RKO (cell line): ENCODE results near the gene ADD1.
"Not testable (repeated sequence)": the region's sequence is repeated elsewhere in the genome, so short reads cannot be mapped to it uniquely, and the experiment has no call there.

ENCODE experiments used
- DNase-seq: peaks from one replicate; pipeline ENCODE4 v3.0.0-alpha.2; 2016; ENCODE audit warnings: low spot score

ADD1 gene

DNA sequence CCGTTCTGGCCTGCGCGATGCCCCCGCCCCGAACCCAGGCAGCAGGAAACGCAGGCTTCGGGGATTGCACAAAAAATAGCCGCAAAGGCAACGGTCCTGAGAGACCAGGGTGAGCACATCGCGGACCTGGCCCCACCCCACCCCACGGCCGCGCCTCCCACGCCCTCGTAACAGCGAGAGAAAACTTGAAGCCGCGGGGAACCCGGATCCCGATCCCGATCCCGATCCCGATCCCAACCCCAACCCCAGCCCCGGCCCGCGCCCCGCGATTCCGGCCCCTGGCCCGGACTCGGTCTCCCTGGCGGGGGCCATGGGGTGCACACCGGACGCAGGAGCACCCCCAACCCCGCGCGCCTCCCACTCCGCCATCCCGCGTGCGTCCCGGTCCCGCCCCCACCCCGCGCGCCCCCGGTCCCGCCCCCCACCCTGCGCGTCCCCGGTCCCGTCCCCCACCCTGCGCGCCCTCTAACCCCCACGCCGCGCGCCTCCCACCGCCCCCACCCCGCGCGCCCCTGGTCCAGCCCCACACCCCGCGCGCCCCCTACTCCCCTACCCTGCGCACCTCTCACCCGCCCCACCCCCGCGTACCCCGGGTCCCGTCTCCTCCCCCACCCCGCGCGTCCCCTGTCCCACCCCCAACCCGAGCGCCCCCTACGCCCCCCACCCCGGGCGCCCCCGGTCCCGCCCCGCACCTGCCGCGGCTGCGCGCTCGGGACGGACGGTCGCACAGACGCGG is 90.6 kb downstream of the ADD1 start:
- peak; percentile 63 for DNase-seq

DNA sequence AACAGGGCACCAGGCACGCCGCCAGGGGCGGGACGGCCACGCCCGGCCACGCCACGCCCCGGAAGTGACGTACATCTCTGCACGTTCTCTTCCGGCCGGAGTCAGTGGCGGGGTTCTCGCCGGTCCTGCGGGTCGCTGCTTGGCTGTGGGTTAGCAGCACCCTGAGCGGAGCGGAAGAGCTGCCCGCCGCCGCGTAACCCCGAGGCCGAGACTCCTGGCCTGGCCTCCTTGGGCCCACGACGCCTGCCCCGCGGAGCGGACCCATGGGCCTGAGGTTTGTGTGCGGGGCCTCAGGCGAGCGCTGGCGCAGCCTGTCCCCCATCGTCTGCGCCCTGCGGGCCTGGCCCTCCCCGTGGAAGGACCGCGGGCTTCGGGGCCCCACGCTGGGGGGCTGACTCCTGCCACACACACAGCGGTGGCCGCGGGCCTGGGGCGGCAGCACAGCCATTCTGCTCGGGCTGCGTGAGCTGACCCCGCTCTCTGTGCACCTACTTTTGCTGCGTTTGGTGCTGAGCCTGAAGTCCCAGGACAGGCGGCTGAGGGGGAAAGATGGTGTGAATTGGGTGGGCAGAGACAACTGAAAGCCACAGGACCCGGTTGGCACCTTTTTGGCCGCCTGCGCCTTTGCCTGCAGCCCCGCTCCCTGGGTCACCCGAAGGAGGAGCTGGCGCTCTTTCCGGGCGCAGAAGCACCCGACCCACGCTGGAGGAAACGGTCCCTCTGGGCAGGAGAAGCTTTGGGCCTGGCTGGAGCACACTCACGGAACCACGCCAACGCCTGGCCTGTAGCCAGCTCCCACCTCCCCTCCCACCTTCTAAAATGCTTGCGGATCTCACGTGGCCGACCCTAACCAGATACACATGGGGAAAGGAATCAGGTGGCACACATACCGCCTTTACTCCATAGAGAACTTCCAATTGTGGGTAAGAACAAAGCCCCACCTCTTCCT is 91.4 kb downstream of the ADD1 start:
- DNase-seq = peak; percentile 95

DNA sequence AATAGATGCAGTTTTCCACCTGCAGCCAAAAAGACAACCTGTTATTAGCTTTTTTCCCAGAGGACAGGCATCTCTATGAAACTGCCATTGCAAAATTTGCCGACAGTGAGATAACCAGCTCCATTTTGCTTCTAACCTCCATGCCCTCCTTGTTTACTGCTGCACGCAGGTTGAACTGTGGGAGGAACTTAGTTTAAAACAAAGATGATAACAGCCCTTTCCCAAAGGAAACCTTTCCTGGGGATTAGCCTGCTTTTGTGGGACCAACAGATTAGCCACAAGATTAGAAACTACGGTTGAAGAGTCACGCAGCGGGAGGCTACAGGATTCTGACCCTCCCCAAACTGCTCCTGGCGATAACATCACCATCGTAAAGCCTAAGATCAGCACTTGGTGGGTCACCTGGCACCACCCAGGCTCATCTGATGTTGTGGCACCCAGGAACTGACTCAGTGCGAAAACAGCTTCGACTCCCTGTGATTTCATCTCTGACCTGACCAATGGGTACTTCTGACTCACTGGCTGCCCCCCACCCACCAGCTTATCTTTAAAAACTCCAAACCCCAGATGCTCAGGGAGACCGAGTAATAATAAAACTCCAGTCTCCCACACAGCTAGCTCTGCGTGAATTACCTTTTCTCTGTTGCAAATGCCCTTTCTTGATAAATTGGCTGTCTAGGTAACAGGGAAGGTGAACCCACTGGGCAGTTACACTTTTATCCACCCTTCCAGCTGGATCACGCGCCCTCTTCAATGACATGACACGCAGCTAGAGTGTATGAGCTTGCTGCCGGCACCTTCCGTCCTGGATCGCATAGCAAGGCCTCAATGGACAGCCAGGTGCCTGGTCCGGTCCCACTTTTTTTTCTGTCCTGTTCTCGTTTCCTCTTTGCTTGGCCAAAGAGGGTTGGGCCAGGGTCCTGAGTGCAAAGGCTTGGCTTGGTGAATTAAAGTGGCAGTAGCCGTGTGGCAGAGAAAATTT is 92.4 kb downstream of the ADD1 start:
- peak; percentile 99 for DNase-seq

DNA sequence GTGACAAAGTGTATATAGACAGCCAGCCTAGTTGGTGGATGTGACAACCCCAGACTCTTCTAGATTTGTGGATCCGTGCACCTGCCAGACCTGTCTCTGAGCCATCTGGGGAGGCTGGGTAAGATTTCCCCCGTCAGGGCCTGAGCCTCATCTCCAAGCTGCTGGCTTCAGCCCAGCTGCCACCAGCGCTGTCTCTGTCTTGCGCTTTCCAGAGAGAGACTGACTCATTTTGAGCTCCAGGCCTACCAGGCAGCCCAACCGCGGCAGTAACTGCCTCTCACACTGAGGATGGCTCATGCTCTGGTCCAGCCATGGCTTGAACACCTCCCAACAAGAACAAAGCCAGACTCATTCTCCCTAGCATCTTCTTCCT is 93.1 kb downstream of the ADD1 start:
- peak; percentile 92 for DNase-seq

DNA sequence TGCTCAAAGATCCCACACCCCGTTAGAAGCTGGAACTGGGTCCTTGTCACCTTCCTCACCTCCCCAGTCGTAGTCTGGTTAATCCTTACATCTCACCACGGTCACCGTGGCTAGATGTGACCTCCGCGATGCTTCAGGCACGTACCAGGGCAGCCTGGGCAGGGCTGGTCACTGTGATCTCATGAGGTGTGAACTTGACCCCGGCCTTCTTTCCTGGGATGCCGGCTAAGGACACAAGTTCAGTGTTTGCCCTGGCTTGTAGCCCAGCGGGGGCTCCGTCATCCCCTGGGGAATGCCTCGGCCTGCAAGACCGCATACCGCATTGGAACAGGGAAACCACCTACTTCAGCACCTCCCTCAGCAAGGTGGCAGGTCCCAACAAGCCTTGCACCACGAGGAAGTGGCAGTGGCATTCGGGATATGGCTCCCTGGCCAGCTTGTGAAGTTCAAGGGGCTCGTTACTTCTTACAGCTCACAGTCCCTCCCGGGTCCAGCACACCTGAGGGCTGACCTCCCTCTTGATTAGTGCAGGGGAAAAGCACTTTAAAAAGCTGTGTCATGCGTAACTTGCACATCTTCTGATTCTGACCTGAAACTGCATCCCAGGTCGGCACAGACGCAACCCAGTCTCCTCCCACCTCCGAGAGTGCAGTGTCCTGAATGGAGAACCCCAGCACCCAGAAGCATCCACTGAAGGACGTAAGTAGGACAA is 93.7 kb downstream of the ADD1 start:
- DNase-seq = no peak

DNA sequence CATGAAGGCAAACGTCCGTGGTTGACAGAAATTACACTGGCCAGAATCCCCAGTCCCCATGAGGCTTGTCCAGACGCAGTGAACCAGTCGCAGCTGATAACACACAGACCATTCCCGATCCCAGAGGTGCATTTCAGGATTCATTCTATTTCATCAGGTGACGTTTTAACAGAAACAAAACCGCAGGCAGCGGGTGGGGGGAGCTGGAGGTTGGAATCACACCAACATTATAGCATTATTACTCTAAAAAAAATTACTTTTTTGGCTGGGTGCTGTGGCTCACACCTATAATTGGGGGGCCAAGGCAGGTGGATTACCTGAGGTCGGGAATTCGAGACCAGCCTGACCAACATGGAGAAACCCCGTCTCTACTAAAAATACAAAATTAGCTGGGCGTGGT is 94.3 kb downstream of the ADD1 start:
- no peak for DNase-seq

DNA sequence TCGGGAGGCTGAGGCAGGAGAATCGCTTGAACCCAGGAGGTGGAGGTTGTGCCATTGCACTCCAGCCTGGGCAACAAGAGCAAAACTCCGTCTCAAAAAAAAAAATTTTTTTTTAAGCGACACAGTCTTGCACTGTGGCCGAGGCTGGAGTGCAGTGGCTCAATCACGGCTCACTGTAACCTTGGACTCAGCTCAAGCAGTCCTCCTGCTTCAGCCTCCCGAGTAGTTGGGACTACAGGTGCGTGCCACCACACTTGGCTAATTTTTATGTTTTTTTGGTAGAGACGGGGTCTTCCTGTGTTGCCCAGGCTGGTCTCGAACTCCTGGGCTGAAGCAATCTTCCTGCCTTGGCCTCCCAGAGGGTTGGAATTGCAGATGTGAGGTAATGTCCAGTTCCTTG is 94.8 kb downstream of the ADD1 start:
- DNase-seq = not testable (repeated sequence)

DNA sequence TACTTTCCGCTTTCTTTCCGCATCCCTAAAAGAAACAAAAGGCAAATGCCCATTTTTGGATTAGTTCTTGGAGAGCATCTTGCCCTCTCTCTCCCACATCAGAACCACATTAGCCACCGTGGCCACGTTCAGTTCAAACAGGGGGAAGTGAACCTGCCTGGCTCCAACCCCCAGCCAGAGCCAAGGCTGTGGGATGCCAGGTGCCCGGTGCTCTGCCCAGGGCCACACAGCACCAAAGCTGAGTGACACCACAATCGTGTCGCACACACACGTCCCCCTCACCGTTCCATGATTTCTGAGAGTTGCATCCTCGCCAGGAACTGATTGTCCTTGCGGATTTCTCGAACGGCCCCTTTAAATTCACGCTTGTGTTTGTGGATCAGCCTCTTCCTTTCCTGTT is 95.3 kb downstream of the ADD1 start:
- DNase-seq = no peak

DNA sequence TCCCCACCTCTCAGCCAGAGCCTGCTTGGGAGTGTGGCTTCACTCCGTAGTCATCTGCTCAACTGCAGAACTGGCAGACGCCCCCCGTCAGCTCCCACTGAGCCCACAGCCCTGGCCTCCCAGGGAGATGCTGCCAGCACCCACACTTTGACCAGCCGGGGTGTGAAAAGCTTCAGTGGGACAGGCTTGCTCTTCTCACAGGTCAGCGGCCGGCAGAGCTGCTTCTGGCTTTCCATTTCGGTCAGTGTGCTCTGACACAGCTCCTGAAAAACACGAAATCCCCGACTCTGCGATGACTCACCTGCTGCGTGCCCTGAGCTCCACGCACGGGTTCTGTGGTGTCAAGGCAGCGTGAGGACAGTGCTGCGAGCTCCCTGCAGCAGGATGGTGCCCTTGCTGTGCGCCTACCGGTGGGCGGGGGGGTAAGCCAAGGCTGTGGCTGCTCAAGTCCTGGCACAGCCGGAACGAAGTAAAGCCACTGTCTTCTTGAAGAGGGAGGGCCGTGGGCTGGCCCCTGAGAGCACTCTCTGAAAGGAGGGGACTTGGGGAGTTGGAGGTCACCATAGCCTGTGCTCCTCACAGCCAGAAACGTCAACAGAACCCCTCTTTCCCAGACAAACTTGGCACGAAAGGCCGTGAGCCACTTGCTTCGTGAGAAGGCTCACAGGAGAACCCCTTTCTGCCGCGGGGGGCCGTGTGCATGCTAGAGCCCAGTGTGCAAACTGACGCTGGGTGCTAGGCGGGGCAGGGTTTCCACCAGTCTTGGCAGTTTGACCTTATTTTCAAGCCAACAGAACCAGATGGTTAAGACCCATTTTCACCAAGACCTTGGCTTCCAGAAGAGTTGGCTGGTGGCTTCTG is 96.0 kb downstream of the ADD1 start:
- DNase-seq = no peak

DNA sequence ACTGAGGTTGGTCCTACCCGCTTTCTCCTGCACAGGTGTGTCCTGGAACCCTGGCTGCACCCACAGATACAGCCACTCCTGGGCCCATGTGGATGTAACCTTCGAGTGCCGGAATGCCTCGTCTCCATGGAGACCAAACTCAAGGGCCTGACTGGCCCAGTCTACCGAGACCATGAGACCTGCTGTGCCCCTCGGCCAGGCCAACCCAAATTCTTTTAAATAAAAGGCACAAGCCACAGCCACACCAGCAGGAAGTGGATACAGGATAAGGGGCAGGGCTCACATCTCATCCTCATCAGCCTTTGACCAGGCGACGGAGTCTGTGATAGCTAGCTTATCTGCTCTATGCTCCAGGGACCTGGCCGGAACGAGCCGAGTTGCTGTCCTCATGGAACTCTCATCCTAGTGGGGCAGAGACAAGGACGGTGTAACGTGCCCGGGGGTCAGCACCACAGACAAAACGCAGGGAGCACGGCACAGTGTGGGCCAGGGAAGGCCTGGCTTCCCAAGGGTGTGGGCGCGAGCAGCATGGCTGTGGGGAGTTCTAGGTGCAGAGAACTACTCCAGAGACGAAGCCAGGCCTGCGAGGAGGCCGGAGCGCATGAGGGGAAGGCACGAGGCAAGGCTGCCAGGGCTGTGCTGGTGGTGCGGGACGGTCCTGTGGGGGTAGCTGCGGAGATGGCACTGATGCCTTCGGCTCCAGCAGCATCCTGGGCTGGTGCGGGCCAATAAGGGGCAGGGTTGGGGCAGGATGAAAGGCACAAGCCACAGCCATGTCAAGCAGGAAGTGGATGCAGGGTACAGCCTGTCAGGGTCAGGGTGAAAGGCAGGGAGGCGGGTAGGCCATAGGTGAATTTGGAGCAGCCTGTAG is 96.9 kb downstream of the ADD1 start:
- no peak for DNase-seq

DNA sequence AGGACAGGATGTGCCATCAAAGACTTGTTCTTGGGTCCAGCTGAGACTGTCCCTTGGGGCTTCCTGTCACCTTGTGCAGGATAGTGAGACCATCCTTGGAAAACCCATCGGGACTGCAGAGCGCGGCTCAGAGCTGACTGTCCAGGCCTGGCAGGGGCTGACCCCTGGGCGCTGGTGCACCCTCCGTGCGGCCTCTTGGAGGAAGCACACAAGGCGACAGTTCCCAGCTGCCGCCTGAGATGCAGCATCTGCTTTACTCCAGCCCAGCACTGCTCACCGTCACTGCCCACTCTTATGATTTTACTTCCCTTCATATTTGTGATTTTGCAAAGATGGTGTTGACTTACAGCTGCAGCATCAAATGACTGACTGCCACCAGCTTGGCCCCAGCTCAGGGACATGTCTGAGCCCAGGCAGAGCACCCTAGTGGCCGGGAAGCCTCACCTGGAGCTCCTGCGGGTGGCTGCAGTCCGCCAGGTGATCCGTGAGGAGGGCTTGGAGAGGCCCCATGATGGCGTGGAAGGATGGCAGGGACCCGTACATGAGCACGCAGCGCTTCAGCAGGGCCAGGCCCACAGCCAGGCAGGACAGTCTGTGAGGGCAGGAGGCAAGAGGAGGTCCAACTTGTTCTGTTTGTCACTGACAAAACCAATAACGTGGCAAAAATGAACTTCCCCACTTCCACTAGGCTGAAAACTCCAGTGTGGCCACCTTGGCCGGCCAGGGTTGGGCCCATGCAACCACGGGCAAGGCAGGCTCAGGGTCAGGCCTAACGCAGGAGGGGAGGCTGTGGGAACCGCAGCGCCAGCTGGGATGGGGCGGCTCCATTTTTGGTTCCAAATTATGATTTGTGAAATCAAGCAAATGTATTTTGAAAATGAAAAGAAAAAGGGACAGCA is 97.7 kb downstream of the ADD1 start:
- no peak for DNase-seq

DNA sequence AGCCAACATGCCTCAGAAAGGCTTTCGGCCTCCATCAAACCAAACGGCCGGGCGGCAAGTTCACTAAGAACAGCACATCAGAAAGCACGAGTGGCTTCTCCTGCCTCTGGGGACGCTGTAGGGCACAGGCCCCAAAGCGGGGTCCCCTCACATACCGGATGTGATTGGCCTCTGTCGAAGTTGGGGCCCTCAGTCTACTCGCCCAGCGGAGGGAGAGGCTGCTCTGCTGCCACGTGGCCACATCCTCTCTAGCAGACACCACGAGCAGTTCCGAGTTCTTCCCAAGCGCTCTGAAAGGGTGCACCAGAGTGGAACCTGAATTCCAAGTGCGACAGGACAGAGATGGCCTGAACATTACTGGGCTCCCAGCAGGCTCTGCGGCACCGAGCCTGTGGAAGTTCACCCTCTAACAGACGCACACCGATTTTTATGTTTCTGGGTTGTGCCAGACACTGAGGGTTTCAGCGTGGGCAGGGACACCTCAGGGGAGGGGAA is 98.4 kb downstream of the ADD1 start:
- DNase-seq = no peak

DNA sequence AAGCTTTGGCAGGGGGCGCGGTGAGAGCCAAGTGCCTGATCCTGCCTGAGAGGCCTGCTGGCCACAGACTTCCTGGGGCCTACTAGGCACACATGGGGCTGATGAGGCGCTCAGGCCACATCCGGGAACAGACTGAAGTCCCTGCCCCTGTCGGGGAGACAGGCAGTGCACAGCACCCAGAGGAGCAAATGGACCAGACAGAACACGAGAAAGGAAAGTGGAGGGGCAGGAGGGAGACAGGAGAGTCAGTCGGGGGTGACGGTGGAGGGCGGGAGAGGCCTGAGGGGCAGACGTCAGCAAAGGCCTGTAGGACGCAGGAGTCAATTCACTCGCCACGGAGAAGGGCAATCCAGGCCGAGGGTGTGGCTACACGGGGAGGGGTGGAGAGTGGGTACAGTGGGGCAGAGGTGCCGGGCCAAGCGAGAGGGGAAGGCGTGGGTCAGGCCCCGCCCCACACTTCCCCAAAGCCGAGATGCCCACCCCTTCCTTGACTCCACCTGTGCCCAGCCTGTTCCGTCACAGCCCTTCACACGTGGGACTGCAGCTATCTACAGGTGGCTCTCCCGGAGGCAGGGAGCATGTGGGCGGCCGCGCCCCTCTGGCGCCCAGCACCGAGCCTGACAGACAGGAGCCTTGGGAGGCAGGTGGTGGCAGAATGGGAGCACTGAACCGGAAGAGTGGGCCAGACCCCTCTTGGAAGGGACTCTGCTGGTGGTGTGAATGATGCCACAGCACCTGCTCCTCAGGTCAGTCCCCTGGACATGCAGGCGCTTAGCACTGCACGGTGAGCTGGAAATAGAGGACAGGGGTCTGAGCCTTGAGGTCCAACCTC is 99.1 kb downstream of the ADD1 start:
- no peak for DNase-seq

DNA sequence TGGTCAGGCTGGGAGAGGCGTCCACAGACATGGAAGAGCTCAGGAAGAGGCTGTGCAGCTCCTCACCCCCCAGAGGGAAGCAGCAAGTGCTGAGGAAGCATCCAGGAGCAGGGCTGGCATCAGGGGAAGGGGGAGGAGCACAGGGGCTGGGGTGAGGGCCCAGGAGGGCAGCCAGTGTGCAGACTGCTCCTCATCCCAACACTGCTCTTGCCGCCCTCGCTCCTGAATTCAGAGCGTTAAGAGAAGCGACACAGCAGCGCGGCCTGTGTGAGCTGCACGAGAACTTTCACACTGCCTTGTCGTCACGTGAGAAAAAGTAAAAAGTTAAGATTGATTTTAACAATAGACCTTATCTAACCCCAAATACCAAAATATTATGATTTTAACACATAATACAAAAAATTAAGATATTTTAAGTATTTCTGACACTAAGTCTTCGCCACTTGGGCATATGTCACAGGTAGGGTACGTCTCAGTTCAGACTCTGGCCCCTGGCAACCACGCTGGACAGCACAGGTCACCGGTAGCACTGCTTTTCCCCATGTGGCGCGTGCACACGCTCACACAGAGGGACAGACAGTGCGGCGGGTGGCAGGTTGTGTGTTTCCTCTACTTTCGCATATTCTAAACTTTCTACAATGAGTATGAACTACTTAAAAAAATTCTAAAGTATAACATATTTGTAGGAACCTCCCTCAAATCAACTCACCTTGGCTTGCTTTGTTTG is 99.9 kb downstream of the ADD1 start:
- no peak for DNase-seq

DNA sequence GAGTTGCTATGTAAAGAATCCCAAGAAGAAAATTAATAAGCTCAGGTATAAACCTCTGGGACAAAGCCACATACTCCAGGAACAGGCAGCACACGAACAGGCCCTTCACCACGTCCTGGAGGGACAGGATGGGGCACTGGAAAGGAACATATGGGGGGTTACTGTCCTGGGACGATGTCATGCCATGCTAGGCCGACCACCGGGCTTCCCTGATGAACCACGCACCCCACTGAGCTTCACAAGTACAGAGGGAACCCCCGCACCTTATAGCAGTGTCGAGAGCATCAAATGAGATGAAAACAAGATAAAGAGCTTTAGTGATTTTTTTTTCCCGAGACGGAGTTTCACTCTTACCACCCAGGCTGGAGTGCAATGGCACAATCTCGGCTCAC is 100.4 kb downstream of the ADD1 start:
- DNase-seq = no peak
